WTC11 (cell line): ENCODE results near the gene HP1BP3. TPM values are rescaled to one million over a fixed set of nuclear protein-coding genes. Genes with fewer than 3 reads are reported as not detected.

Experiments
- ATAC-seq: fragments of 200-7000 bp; cut with Tn5 transposase; 2 replicates; pipeline ENCODE4 v1.10.0; 2021; ENCODE audit warnings: mild to moderate bottlenecking, moderate library complexity
- CTCF ChIA-PET: fragments of 300-600 bp; sonication (Branson Sonifier 250); formaldehyde crosslinking; loops from one replicate; lab custom pipeline; 2021; ENCODE audit warnings: antibody characterized with exemption; lab: Charles Lee
- POLR2A ChIA-PET: fragments of 350-600 bp; sonication (Branson Sonifier 250); formaldehyde crosslinking; loops from one replicate; lab custom pipeline; 2021; ENCODE audit warnings: antibody characterized with exemption; lab: Charles Lee
- DNase-seq: peaks from one replicate; pipeline ENCODE4 v3.0.0; 2021; ENCODE audit warnings: low spot score
- H3K27ac Mint-ChIP-seq: 2 replicates; pipeline ENCODE4 v1.8.0; 2021; ENCODE audit warnings: mixed read lengths
- H3K27me3 Mint-ChIP-seq: 2 replicates; pipeline ENCODE4 v1.8.0; 2021; ENCODE audit warnings: low read depth, mild to moderate bottlenecking, moderate library complexity, mixed read lengths
- H3K36me3 Mint-ChIP-seq: 2 replicates; pipeline ENCODE4 v1.8.0; 2021; ENCODE audit warnings: mixed read lengths
- H3K4me1 Mint-ChIP-seq: 2 replicates; pipeline ENCODE4 v1.8.0; 2022; ENCODE audit warnings: mixed read lengths
- H3K4me3 Mint-ChIP-seq: 2 replicates; pipeline ENCODE4 v1.8.0; 2021; ENCODE audit warnings: mild to moderate bottlenecking, moderate library complexity, mixed read lengths
- H3K9me3 Mint-ChIP-seq: 2 replicates; pipeline ENCODE4 v1.8.0; 2021; ENCODE audit warnings: mixed read lengths
- ARID4B ChIP-seq: sonication (generic); formaldehyde crosslinking; IDR thresholded peaks from 2 replicates; pipeline ENCODE4 v1.8.0; 2023; ENCODE audit warnings: missing genetic modification reagents, mild to moderate bottlenecking, borderline replicate concordance
- ERG ChIP-seq: fragments of 250-450 bp; sonication (Bioruptor Pico); IDR thresholded peaks from 2 replicates; pipeline ENCODE4 v1.8.0; 2021; ENCODE audit warnings: mild to moderate bottlenecking
- HMGXB4 ChIP-seq: sonication (generic); formaldehyde crosslinking; IDR thresholded peaks from 2 replicates; pipeline ENCODE4 v1.8.1; 2023; ENCODE audit warnings: mild to moderate bottlenecking, moderate library complexity, missing genetic modification reagents
- IRF2 ChIP-seq: sonication (generic); formaldehyde crosslinking; IDR thresholded peaks from 2 replicates; pipeline ENCODE4 v1.8.0; 2022; ENCODE audit warnings: low read depth, missing genetic modification reagents, borderline replicate concordance
- NFYB ChIP-seq: sonication (generic); formaldehyde crosslinking; conservative IDR thresholded peaks from 2 replicates; pipeline ENCODE4 v1.8.0; 2022; ENCODE audit warnings: low read depth, missing genetic modification reagents
- RORB ChIP-seq: fragments of 250-450 bp; sonication (Bioruptor Pico); IDR thresholded peaks from 2 replicates; pipeline ENCODE4 v1.9.0; 2021; ENCODE audit warnings: mild to moderate bottlenecking
- SMAD3 ChIP-seq: sonication (generic); formaldehyde crosslinking; IDR thresholded peaks from 2 replicates; pipeline ENCODE4 v1.8.0; 2022; ENCODE audit warnings: missing genetic modification reagents, mild to moderate bottlenecking, borderline replicate concordance
- STAT6 ChIP-seq: sonication (generic); formaldehyde crosslinking; conservative IDR thresholded peaks from 2 replicates; pipeline ENCODE4 v1.8.1; 2023; ENCODE audit warnings: mild to moderate bottlenecking, low read depth, missing genetic modification reagents, moderate library complexity
- TCF7 ChIP-seq: sonication (generic); formaldehyde crosslinking; IDR thresholded peaks from 2 replicates; pipeline ENCODE4 v1.8.0; 2022; ENCODE audit warnings: mild to moderate bottlenecking, low read depth, missing genetic modification reagents, moderate library complexity
- TEAD1 ChIP-seq: sonication (generic); formaldehyde crosslinking; IDR thresholded peaks from 2 replicates; pipeline ENCODE4 v1.8.0; 2022; ENCODE audit warnings: mild to moderate bottlenecking, missing genetic modification reagents
- TEAD4 ChIP-seq: sonication (generic); formaldehyde crosslinking; IDR thresholded peaks from 2 replicates; pipeline ENCODE4 v1.8.0; 2022; ENCODE audit warnings: mild to moderate bottlenecking, missing genetic modification reagents
- TP53 ChIP-seq: sonication (generic); formaldehyde crosslinking; IDR thresholded peaks from 2 replicates; pipeline ENCODE4 v1.8.1; 2023; ENCODE audit warnings: mild to moderate bottlenecking, missing genetic modification reagents
- ZMAT4 ChIP-seq: fragments of 250-450 bp; sonication (Bioruptor Pico); IDR thresholded peaks from 2 replicates; pipeline ENCODE4 v1.9.0; 2021; ENCODE audit warnings: mild to moderate bottlenecking
- ZNF532 ChIP-seq: fragments of 250-450 bp; sonication (Bioruptor Pico); IDR thresholded peaks from 2 replicates; pipeline ENCODE4 v1.9.0; 2021; ENCODE audit warnings: mild to moderate bottlenecking, borderline replicate concordance
- total RNA-seq: library from RNA; stranded (reverse); gene quantifications from 3 replicates; pipeline ENCODE4 v1.2.3, GENCODE V29; 2021
- TF ChIP-seq, protein P1 (sequence below): fragments of 250-450 bp; sonication (Bioruptor Pico); IDR thresholded peaks from 2 replicates; pipeline ENCODE4 v1.9.0; 2021; ENCODE audit warnings: moderate library complexity, mild to moderate bottlenecking, inconsistent platforms, borderline replicate concordance
- TF ChIP-seq, protein P2 (sequence below): sonication (generic); formaldehyde crosslinking; IDR thresholded peaks from 2 replicates; pipeline ENCODE4 v1.8.1; 2023; ENCODE audit warnings: mild to moderate bottlenecking, missing genetic modification reagents
- TF ChIP-seq, protein P3 (sequence below): sonication (generic); formaldehyde crosslinking; IDR thresholded peaks from 2 replicates; pipeline ENCODE4 v1.8.1; 2022; ENCODE audit warnings: low read depth, missing genetic modification reagents, borderline replicate concordance

HP1BP3 gene
- total RNA-seq, 1 experiment from 2014 or later: 121 TPM

GRCh38 chr1:20708057-20708456, 79.0 kb downstream of the HP1BP3 start:
- CTCF ChIA-PET: interaction anchor here (4.1 kb wide), 1 partner anchor 11 kb away, joined by 27 read pairs; no protein-coding TSS in a partner anchor
- DNase-seq (no peak), ATAC-seq (no peak)
- Mint-ChIP-seq H3K36me3 (peaks cover 6% of the 10 kb centered on the region), H3K9me3 (no peaks in the 10 kb centered on the region), H3K4me3 (no peak overlapping the region), H3K4me1 (no peaks in the 10 kb centered on the region), H3K27ac (no peak overlapping the region; the same call in 1 of the 2 replicates), H3K27me3 (no peaks in the 10 kb centered on the region)
- POLR2A ChIA-PET: interaction anchor here (0.6 kb wide), 1 partner anchor 81 kb away, joined by 4 read pairs; no protein-coding TSS in a partner anchor
- TF ChIP-seq TCF7 (no peak), TEAD4 (CRISPR knock-in tag) (no peak), NFYB (CRISPR knock-in tag) (no peak), IRF2 (no peak), HMGXB4 (CRISPR knock-in tag) (no peak), SMAD3 (CRISPR knock-in tag) (no peak), STAT6 (no peak), RORB (CRISPR knock-in tag) (no peak), ZNF532 (no peak), ARID4B (no peak), TP53 (no peak), ZMAT4 (CRISPR knock-in tag) (no peak), TEAD1 (CRISPR knock-in tag) (no peak), ERG (CRISPR knock-in tag) (no peak)
- TF ChIP-seq, protein P1, sequence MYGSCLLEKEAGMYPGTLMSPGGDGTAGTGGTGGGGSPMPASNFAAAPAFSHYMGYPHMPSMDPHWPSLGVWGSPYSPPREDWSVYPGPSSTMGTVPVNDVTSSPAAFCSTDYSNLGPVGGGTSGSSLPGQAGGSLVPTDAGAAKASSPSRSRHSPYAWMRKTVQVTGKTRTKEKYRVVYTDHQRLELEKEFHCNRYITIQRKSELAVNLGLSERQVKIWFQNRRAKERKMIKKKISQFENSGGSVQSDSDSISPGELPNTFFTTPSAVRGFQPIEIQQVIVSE: no peak
- TF ChIP-seq, protein P2, sequence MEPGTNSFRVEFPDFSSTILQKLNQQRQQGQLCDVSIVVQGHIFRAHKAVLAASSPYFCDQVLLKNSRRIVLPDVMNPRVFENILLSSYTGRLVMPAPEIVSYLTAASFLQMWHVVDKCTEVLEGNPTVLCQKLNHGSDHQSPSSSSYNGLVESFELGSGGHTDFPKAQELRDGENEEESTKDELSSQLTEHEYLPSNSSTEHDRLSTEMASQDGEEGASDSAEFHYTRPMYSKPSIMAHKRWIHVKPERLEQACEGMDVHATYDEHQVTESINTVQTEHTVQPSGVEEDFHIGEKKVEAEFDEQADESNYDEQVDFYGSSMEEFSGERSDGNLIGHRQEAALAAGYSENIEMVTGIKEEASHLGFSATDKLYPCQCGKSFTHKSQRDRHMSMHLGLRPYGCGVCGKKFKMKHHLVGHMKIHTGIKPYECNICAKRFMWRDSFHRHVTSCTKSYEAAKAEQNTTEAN (CRISPR knock-in tag): no peak
- TF ChIP-seq, protein P3, sequence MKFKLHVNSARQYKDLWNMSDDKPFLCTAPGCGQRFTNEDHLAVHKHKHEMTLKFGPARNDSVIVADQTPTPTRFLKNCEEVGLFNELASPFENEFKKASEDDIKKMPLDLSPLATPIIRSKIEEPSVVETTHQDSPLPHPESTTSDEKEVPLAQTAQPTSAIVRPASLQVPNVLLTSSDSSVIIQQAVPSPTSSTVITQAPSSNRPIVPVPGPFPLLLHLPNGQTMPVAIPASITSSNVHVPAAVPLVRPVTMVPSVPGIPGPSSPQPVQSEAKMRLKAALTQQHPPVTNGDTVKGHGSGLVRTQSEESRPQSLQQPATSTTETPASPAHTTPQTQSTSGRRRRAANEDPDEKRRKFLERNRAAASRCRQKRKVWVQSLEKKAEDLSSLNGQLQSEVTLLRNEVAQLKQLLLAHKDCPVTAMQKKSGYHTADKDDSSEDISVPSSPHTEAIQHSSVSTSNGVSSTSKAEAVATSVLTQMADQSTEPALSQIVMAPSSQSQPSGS (CRISPR knock-in tag): no peak
